Activated effector memory CD4-positive, alpha-beta T cell treated with Interleukin-2 at 50 U/mL for 16 hours (primary cell): Measurements from ENCODE around the gene CFLAR.
A peak's percentile ranks its signal among the peaks of the same experiment; 100 is the strongest.
"Not testable (repeated sequence)": the region's sequence is repeated elsewhere in the genome, so short reads cannot be mapped to it uniquely, and the experiment has no call there.

ENCODE experiments used
- DNase-seq: peaks from one replicate; pipeline ENCODE4 v3.0.0-alpha.2; 2020

The CFLAR gene

GRCh38 chr2:201149064-201149820 is 33.3 kb downstream of the CFLAR start:
- DNase-seq: no peak

- DNase-seq: not testable (repeated sequence)
These were observed 33.8 kb downstream of the CFLAR start for GRCh38 chr2:201149821-201150165.

- no peak for DNase-seq
These were observed 34.6 kb downstream of the CFLAR start for GRCh38 chr2:201150454-201151020.

- no peak for DNase-seq
These were observed 35.4 kb downstream of the CFLAR start for GRCh38 chr2:201151127-201151981.

- DNase-seq: no peak
These were observed 36.6 kb downstream of the CFLAR start for GRCh38 chr2:201152517-201152916.

- no peak for DNase-seq
These were observed 37.2 kb downstream of the CFLAR start for GRCh38 chr2:201152999-201153815.

- no peak for DNase-seq
These were observed 38.8 kb downstream of the CFLAR start for GRCh38 chr2:201154615-201155399.

- no peak for DNase-seq
These were observed 40.1 kb downstream of the CFLAR start for GRCh38 chr2:201156036-201156435.

- no peak for DNase-seq
These were observed 40.7 kb downstream of the CFLAR start for GRCh38 chr2:201156640-201157039.

- DNase-seq: no peak
These were observed 41.7 kb downstream of the CFLAR start for GRCh38 chr2:201157694-201158093.

GRCh38 chr2:201158111-201158929 is 42.4 kb downstream of the CFLAR start:
- peak; percentile 21 for DNase-seq

GRCh38 chr2:201164166-201164565 is 48.2 kb downstream of the CFLAR start:
- DNase-seq: no peak

- no peak for DNase-seq
These were observed 51.6 kb downstream of the CFLAR start for GRCh38 chr2:201167546-201167945.

- DNase-seq: not testable (repeated sequence)
These were observed 52.5 kb downstream of the CFLAR start for GRCh38 chr2:201168496-201168895.

GRCh38 chr2:201171259-201171814 is 55.4 kb downstream of the CFLAR start:
- DNase-seq: no peak

- DNase-seq: no peak
These were observed 56.3 kb downstream of the CFLAR start for GRCh38 chr2:201172279-201172678.

GRCh38 chr2:201174687-201175086 is 58.7 kb downstream of the CFLAR start:
- no peak for DNase-seq

GRCh38 chr2:201176081-201176481 is 60.1 kb downstream of the CFLAR start:
- DNase-seq: no peak

- DNase-seq: no peak
These were observed 64.0 kb downstream of the CFLAR start for GRCh38 chr2:201180010-201180409.

- DNase-seq: no peak
These were observed 66.8 kb downstream of the CFLAR start, which contains the start of gene CASP10 for GRCh38 chr2:201182650-201183364. CASP10 (plus strand) TSS chr2:201183141; CDS start chr2:201185778, 2,637 bp downstream.
